Measurements from ENCODE around the gene CHN1.

DNA sequence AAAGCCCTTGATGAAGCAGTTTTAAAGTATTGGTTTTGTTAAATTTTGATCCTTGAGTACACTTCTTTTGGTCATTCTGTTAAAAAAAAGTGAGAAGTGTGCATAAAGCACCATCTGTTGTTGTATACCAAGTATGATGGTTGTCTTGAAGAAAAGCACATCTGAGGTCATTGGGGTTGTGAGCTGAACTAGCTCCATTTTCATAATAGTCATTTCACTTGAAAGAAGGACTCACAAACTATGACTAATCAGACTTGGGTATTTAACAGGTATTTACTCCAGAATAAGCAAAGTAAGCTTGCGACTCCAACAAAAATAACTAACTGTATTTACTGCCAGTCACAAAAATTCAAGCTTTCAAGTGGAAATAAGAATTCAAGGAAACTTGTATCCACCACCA, 35.1 kb downstream of the CHN1 start:
- TF ChIP-seq, protein P1, sequence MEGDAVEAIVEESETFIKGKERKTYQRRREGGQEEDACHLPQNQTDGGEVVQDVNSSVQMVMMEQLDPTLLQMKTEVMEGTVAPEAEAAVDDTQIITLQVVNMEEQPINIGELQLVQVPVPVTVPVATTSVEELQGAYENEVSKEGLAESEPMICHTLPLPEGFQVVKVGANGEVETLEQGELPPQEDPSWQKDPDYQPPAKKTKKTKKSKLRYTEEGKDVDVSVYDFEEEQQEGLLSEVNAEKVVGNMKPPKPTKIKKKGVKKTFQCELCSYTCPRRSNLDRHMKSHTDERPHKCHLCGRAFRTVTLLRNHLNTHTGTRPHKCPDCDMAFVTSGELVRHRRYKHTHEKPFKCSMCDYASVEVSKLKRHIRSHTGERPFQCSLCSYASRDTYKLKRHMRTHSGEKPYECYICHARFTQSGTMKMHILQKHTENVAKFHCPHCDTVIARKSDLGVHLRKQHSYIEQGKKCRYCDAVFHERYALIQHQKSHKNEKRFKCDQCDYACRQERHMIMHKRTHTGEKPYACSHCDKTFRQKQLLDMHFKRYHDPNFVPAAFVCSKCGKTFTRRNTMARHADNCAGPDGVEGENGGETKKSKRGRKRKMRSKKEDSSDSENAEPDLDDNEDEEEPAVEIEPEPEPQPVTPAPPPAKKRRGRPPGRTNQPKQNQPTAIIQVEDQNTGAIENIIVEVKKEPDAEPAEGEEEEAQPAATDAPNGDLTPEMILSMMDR (IDR thresholded peaks at IDR 0.05 in 4 of 5, conservative IDR thresholded peaks at IDR 0.05 in 1 of 5): no peak
- TF ChIP-seq POLR2A (IDR thresholded peaks at IDR 0.05): no peak

All from gastrocnemius medialis (tissue), 4 donors.